WI38 (cell line): Measurements from ENCODE around the gene IFNLR1.

ENCODE experiments used
- H3K4me3 ChIP-seq: 2 replicates; pipeline ENCODE4 v1.5.1; 2011; ENCODE audit warnings: low read depth, mild to moderate bottlenecking, control low read depth, low read length
- TF ChIP-seq, protein P1 (sequence below): IDR thresholded peaks from 2 replicates; pipeline ENCODE4 v1.5.1; 2012; ENCODE audit warnings: low read depth, mild to moderate bottlenecking, control low read depth, low read length

The IFNLR1 gene

DNA sequence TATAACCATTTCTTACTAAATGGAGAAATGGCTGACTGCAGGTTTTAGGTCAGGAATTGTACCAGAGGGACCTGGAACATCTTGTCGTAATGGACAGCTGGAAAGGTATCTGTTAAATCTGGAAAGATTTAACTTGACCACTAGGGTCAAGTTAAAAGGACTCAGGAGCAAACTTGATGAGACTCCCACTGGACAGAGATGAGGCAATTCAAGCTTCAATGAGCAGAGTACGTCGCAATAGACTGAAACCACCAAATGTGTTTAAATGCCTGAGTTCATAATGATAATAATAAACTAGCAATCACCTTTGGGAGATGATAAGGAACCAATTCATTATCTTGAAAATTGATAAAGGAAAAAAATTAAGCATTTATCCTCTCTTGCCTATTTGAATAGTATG is 8.7 kb downstream of the IFNLR1 start:
- H3K4me3 ChIP-seq = no peak overlapping the region
- TF ChIP-seq, protein P1, sequence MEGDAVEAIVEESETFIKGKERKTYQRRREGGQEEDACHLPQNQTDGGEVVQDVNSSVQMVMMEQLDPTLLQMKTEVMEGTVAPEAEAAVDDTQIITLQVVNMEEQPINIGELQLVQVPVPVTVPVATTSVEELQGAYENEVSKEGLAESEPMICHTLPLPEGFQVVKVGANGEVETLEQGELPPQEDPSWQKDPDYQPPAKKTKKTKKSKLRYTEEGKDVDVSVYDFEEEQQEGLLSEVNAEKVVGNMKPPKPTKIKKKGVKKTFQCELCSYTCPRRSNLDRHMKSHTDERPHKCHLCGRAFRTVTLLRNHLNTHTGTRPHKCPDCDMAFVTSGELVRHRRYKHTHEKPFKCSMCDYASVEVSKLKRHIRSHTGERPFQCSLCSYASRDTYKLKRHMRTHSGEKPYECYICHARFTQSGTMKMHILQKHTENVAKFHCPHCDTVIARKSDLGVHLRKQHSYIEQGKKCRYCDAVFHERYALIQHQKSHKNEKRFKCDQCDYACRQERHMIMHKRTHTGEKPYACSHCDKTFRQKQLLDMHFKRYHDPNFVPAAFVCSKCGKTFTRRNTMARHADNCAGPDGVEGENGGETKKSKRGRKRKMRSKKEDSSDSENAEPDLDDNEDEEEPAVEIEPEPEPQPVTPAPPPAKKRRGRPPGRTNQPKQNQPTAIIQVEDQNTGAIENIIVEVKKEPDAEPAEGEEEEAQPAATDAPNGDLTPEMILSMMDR = no peak

DNA sequence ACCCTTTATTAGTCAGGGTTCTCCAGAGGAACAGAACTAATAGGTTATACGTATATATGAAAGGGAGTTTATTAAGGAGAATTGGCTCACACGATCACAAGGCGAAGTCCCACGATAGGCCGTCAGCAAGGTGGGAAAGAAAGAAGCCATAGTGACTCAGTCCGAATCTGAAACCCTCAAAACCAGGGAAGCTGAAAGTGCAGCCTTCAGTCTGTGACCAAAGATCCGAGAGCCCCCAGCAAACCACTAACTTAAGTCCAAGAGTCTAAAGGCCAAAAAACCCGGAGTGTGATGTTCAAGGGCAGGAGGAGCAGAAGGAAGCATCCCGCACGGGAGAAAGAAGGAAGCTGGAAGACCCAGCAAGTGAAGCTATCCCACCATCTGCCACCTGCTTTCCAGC is 9.9 kb downstream of the IFNLR1 start:
- TF ChIP-seq, protein P1 = no peak
- no peak overlapping the region for H3K4me3 ChIP-seq

- TF ChIP-seq, protein P1 = no peak
- no peak overlapping the region for H3K4me3 ChIP-seq
Measured at GRCh38 chr1:24175033-24175755, 11.9 kb downstream of the IFNLR1 start.

- TF ChIP-seq, protein P1 = no peak
Measured at GRCh38 chr1:24173638-24174575, 13.2 kb downstream of the IFNLR1 start.

GRCh38 chr1:24172598-24172997 is 14.5 kb downstream of the IFNLR1 start:
- TF ChIP-seq, protein P1 = no peak
- H3K4me3 ChIP-seq = no peak overlapping the region

More at GRCh38 chr1:24173638-24174575, 13.2 kb downstream of the IFNLR1 start:
- H3K4me3 ChIP-seq = no peak overlapping the region

DNA sequence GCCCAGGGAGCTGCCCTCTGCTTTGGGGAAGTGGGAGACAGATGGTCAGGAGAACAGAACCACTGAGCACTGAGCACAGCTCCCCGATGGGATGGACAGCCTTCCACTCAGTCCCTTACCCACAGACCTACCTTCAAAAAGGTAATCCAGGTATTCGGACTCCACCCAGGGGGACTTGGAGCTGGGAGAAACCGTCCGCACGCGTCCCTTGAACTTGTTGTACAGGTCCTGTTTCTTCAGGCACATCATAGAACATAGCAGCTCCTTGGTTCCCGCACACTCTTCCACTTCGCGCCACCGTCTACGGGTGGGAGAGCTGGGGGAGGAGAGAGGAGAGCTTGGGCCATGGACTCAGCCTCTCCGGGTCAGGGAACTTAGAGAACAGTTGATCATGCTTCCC is 17.8 kb downstream of the IFNLR1 start:
- no peak overlapping the region for H3K4me3 ChIP-seq

More for the DNA sequence above, 17.8 kb downstream of the IFNLR1 start:
- TF ChIP-seq, protein P1 = no peak
